ENCODE data around the gene LYPLAL1. TPM values are rescaled to one million over a fixed set of nuclear protein-coding genes. Genes with fewer than 3 reads are reported as not detected.
"Not testable (repeated sequence)": the region's sequence is repeated elsewhere in the genome, so short reads cannot be mapped to it uniquely, and the experiment has no call there.

LYPLAL1 gene
- total RNA-seq, 1 donor from 2014 or later = 50.6 TPM

DNA sequence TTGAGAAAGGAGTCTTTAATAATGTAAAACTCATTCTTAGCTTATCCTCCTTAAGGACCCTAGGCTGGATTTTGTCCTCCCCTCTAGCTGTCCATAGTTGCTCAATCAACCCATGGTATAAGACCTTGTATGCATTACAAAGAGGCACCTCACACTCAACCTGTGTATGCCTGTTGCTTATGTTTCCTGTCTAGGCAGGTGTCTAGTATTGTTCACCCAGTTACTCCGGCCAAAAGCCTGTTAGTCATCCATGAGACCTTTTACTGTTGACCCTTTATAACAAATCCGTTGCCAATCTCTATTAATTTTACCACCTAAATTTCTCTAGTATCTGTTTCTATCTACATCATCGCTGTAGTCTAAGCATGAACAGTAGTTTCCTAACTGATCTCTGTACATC is 3.7 kb downstream of the LYPLAL1 start:
- H3K27me3 ChIP-seq (ENCODE audit: control insufficient read depth in 3 of 3, insufficient read depth in 3 of 3, low read length in 3 of 3) = no peaks in the 10 kb centered on the region

GRCh38 chr1:219177940-219178339 is 4.3 kb downstream of the LYPLAL1 start:
- Histone ChIP-seq H3K9ac (ENCODE audit: low read depth in 1 of 3, low read length in 3 of 3) (no peak overlapping the region), H3K36me3 (ENCODE audit: control insufficient read depth in 3 of 3, insufficient read depth in 3 of 3, low read length in 3 of 3) (peaks cover 0 to 7% (median 0%) of the 10 kb centered on the region in 3 donors), H3K4me1 (ENCODE audit: control insufficient read depth in 3 of 3, insufficient read depth in 3 of 3, low read length in 3 of 3) (peaks cover 9 to 20% (median 14%) of the 10 kb centered on the region in 3 donors), H3K27ac (ENCODE audit: low read depth, low read length) (no peak overlapping the region), H3K4me3 (ENCODE audit: low read length in 3 of 3) (no peak overlapping the region), H3K27me3 (ENCODE audit: control insufficient read depth in 3 of 3, insufficient read depth in 3 of 3, low read length in 3 of 3) (no peaks in the 10 kb centered on the region), H3K9me3 (ENCODE audit: control insufficient read depth in 3 of 3, low read length in 3 of 3) (no peaks in the 10 kb centered on the region)

More for the DNA sequence above, 3.7 kb downstream of the LYPLAL1 start:
- Histone ChIP-seq H3K36me3 (ENCODE audit: control insufficient read depth in 3 of 3, insufficient read depth in 3 of 3, low read length in 3 of 3) (peaks cover 0 to 7% (median 0%) of the 10 kb centered on the region in 3 donors), H3K4me3 (ENCODE audit: low read length in 3 of 3) (no peak overlapping the region), H3K27ac (ENCODE audit: low read depth, low read length) (no peak overlapping the region), H3K9me3 (ENCODE audit: control insufficient read depth in 3 of 3, low read length in 3 of 3) (no peaks in the 10 kb centered on the region), H3K4me1 (ENCODE audit: control insufficient read depth in 3 of 3, insufficient read depth in 3 of 3, low read length in 3 of 3) (peaks cover 9 to 19% (median 14%) of the 10 kb centered on the region in 3 donors), H3K9ac (ENCODE audit: low read depth in 1 of 3, low read length in 3 of 3) (no peak overlapping the region)

DNA sequence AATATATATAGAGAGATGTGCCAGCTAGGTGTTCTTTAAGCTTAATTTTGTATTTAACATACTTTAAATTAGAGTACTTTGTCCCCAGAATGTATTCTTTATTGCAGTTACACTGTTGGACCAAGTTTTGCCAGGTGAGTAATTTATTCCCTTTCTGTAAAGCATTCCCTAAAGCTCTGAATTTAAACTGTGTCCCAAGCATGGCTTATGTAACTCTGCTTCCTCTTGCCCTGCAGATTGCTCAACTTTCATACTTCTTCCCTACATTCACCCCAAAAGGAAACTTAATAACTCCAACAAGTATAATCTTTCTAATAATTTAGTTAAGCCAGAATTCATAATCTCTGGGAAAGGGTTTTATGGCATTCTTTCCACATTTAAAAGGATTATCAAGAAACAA is 5.6 kb downstream of the LYPLAL1 start:
- Histone ChIP-seq H3K9ac (ENCODE audit: low read depth in 1 of 3, low read length in 3 of 3) (no peak overlapping the region), H3K4me3 (ENCODE audit: low read length in 3 of 3) (no peak overlapping the region), H3K9me3 (ENCODE audit: control insufficient read depth in 3 of 3, low read length in 3 of 3) (no peaks in the 10 kb centered on the region), H3K27ac (ENCODE audit: low read depth, low read length) (no peak overlapping the region), H3K27me3 (ENCODE audit: control insufficient read depth in 3 of 3, insufficient read depth in 3 of 3, low read length in 3 of 3) (no peaks in the 10 kb centered on the region), H3K36me3 (ENCODE audit: control insufficient read depth in 3 of 3, insufficient read depth in 3 of 3, low read length in 3 of 3) (peaks cover 0 to 7% (median 0%) of the 10 kb centered on the region in 3 donors), H3K4me1 (ENCODE audit: control insufficient read depth in 3 of 3, insufficient read depth in 3 of 3, low read length in 3 of 3) (peaks cover 9 to 20% (median 14%) of the 10 kb centered on the region in 3 donors)

DNA sequence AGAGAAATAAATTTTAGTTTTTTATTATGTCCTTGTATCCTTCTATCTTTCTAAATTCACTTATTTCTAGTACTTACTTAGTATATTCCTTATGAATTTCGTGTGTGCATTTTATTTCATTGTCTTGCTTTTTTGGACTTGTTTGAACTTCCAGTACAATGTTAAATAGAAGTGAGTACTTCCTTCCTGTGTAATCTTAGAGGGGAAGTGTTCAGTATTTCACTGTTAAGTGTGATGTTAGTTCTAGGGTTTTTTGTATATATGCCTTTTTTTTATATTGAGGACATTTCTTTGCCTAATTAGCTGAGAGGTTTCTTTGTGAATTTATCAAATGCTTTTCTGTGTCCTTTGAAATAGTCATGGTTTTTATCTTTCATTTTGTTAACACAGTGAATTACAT is 10.7 kb downstream of the LYPLAL1 start:
- Histone ChIP-seq H3K36me3 (ENCODE audit: control insufficient read depth in 3 of 3, insufficient read depth in 3 of 3, low read length in 3 of 3) (peaks cover 0 to 4% (median 0%) of the 10 kb centered on the region in 3 donors), H3K27ac (ENCODE audit: low read depth, low read length) (no peak overlapping the region), H3K9ac (ENCODE audit: low read depth in 1 of 3, low read length in 3 of 3) (no peak overlapping the region), H3K27me3 (ENCODE audit: control insufficient read depth in 3 of 3, insufficient read depth in 3 of 3, low read length in 3 of 3) (no peaks in the 10 kb centered on the region), H3K4me3 (ENCODE audit: low read length in 3 of 3) (no peak overlapping the region), H3K9me3 (ENCODE audit: control insufficient read depth in 3 of 3, low read length in 3 of 3) (no peaks in the 10 kb centered on the region), H3K4me1 (ENCODE audit: control insufficient read depth in 3 of 3, insufficient read depth in 3 of 3, low read length in 3 of 3) (peaks cover 0 to 12% (median 9%) of the 10 kb centered on the region in 3 donors)

DNA sequence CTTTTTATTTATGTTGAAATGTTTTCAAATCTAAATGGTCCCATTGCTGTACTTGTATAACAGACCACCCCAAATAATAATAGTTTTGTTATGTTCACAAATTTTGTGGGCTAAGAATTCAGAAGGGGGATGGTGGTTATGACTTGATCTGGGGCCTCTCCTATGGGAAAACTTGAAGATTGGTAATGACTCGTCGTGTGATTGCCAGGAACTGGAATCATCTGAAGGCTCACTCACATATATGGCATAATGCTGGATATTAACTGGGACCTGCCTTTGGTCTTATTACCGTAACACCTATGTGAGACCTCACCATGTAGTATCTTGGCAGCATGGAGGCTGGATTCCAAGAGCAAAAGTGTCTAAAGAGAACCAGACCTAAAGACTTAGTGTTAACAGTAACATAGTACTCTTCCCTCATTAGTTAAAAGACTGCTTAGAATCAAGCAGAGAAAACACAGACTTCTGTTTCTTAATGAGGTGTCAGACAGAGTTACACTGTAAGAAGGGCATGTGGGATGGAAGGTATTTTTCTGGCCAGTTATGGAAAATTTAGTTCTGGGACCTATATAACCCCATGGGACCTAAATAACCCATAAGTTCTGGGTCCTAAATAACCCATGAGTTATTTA is 11.9 kb downstream of the LYPLAL1 start:
- H3K4me3 ChIP-seq (ENCODE audit: low read length in 3 of 3) = no peak overlapping the region
- peaks cover 0 to 12% (median 11%) of the 10 kb centered on the region in 3 donors for H3K4me1 ChIP-seq (ENCODE audit: control insufficient read depth in 3 of 3, insufficient read depth in 3 of 3, low read length in 3 of 3)
- H3K27me3 ChIP-seq (ENCODE audit: control insufficient read depth in 3 of 3, insufficient read depth in 3 of 3, low read length in 3 of 3) = no peaks in the 10 kb centered on the region
- H3K36me3 ChIP-seq (ENCODE audit: control insufficient read depth in 3 of 3, insufficient read depth in 3 of 3, low read length in 3 of 3) = no peaks in the 10 kb centered on the region
- H3K27ac ChIP-seq (ENCODE audit: low read depth, low read length) = no peak overlapping the region
- H3K9ac ChIP-seq (ENCODE audit: low read depth in 1 of 3, low read length in 3 of 3) = no peak overlapping the region
- H3K9me3 ChIP-seq (ENCODE audit: control insufficient read depth in 3 of 3, low read length in 3 of 3) = no peaks in the 10 kb centered on the region

DNA sequence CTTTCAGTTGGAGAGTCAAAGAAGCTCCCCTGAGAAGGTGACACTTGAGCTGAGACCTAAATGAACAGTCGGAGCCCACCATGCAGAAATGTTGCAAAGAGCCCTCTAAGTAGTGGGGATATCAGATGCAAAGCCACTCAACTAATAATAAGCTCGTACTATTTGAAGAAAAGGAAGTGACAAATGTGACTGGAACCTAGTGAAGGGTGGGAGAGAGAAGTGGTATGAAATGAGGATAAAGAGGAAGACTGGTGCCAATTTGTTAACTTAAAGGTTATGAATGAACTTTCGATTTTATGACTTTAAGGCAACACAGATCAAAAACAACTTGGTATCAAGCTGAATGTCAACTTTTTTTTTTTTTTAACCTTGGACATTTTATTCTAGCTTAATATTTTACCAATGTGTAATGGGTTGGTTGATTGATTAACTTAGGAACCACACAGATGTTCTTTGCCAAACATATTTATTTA is 14.7 kb downstream of the LYPLAL1 start:
- H3K27ac ChIP-seq (ENCODE audit: low read depth, low read length) = no peak overlapping the region
- no peak overlapping the region for H3K4me3 ChIP-seq (ENCODE audit: low read length in 3 of 3)
- no peaks in the 10 kb centered on the region for H3K36me3 ChIP-seq (ENCODE audit: control insufficient read depth in 3 of 3, insufficient read depth in 3 of 3, low read length in 3 of 3)
- H3K27me3 ChIP-seq (ENCODE audit: control insufficient read depth in 3 of 3, insufficient read depth in 3 of 3, low read length in 3 of 3) = no peaks in the 10 kb centered on the region
- H3K9ac ChIP-seq (ENCODE audit: low read depth in 1 of 3, low read length in 3 of 3) = no peak overlapping the region
- H3K9me3 ChIP-seq (ENCODE audit: control insufficient read depth in 3 of 3, low read length in 3 of 3) = no peaks in the 10 kb centered on the region
- H3K4me1 ChIP-seq (ENCODE audit: control insufficient read depth in 3 of 3, insufficient read depth in 3 of 3, low read length in 3 of 3) = peaks cover 0 to 11% (median 9%) of the 10 kb centered on the region in 3 donors

DNA sequence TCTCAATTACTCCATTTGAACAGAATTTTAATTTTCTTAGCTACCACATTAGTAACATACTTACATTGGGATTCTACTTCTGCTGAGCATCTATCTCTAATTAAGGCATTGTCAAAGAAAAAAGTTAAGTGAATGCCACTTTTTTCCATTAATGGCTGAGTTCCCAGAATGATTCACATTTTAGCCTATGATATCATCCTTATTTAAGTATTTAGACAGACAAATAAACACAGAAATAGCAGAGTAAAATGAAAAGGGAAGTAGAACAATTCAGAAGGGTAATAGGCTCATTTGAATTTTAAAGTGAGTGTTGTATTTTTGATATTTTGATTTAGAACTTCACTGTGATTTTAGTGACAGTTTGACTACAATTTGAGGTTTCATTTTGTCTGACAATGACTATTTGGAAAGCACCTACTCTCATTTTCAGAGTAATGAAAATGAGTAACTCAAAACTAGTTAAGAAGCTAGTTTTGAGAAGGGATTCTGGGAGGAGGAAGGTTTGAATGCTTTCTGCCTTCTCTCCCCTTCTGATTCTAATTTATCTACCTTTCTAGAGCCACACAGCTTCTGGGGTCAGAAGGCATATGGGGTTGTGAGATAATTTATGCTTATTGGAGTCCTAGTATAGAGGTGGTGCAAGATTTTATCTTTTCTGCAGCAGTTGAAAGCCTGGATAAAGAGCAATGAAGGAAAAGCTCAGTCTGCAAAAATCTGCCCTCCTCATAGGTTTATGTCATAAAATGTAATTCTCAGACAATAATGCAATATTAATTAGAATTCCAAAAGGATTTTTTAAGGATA is 15.5 kb downstream of the LYPLAL1 start:
- no peaks in the 10 kb centered on the region for H3K27me3 ChIP-seq (ENCODE audit: control insufficient read depth in 3 of 3, insufficient read depth in 3 of 3, low read length in 3 of 3)
- H3K27ac ChIP-seq (ENCODE audit: low read depth, low read length) = no peak overlapping the region
- peaks cover 0 to 1% (median 0%) of the 10 kb centered on the region in 3 donors for H3K36me3 ChIP-seq (ENCODE audit: control insufficient read depth in 3 of 3, insufficient read depth in 3 of 3, low read length in 3 of 3)
- no peaks in the 10 kb centered on the region for H3K9me3 ChIP-seq (ENCODE audit: control insufficient read depth in 3 of 3, low read length in 3 of 3)
- H3K9ac ChIP-seq (ENCODE audit: low read depth in 1 of 3, low read length in 3 of 3) = peak overlapping the region in 1 of 3 donors; percentile 45
- peaks cover 0 to 11% (median 9%) of the 10 kb centered on the region in 3 donors for H3K4me1 ChIP-seq (ENCODE audit: control insufficient read depth in 3 of 3, insufficient read depth in 3 of 3, low read length in 3 of 3)
- no peak overlapping the region for H3K4me3 ChIP-seq (ENCODE audit: low read length in 3 of 3)

DNA sequence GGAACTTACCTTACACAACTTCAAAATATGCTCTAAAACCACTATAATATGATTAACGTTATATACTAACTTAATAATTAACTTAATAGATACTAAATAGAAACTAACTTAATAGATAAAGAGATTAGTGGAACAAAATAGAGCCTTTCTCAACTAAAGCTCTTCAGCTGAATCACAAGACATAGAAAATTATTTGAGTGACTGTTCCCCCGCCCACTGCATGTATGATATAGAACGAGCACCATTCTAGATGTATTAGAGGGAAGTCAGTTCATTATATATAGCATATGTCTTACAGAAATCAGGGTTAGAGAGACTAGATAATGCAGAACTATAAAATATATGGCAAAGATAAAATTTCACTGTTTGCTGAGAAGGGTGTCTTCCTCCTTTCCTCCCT is 16.3 kb downstream of the LYPLAL1 start:
- Histone ChIP-seq H3K4me1 (ENCODE audit: control insufficient read depth in 3 of 3, insufficient read depth in 3 of 3, low read length in 3 of 3) (peaks cover 0 to 11% (median 9%) of the 10 kb centered on the region in 3 donors), H3K27me3 (ENCODE audit: control insufficient read depth in 3 of 3, insufficient read depth in 3 of 3, low read length in 3 of 3) (no peaks in the 10 kb centered on the region), H3K4me3 (ENCODE audit: low read length in 3 of 3) (no peak overlapping the region), H3K9me3 (ENCODE audit: control insufficient read depth in 3 of 3, low read length in 3 of 3) (no peaks in the 10 kb centered on the region), H3K36me3 (ENCODE audit: control insufficient read depth in 3 of 3, insufficient read depth in 3 of 3, low read length in 3 of 3) (peaks cover 0 to 4% (median 0%) of the 10 kb centered on the region in 3 donors), H3K27ac (ENCODE audit: low read depth, low read length) (no peak overlapping the region), H3K9ac (ENCODE audit: low read depth in 1 of 3, low read length in 3 of 3) (no peak overlapping the region)

DNA sequence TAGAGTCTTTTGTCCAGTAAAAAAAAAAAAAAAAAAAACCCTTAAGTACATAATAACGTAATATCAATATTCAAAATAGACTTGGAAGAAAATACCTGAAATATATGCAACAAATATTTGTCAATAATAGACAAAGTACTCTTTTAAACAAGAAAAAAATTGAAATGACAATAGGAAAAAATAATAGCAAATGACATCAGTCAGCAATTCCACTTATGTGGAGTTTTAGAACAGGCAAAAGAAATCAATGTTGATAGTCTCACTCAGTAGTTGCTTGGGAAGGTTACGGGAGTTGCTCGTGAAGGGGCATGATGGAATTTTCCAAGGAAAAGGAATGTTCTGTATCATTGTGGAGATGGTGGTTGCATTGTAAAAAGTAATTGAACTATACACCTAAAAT is 16.9 kb downstream of the LYPLAL1 start:
- Histone ChIP-seq H3K4me1 (ENCODE audit: control insufficient read depth in 3 of 3, insufficient read depth in 3 of 3, low read length in 3 of 3) (peaks cover 0 to 11% (median 9%) of the 10 kb centered on the region in 3 donors), H3K36me3 (ENCODE audit: control insufficient read depth in 3 of 3, insufficient read depth in 3 of 3, low read length in 3 of 3) (peaks cover 0 to 4% (median 0%) of the 10 kb centered on the region in 3 donors), H3K27ac (ENCODE audit: low read depth, low read length) (no peak overlapping the region), H3K9me3 (ENCODE audit: control insufficient read depth in 3 of 3, low read length in 3 of 3) (no peaks in the 10 kb centered on the region), H3K27me3 (ENCODE audit: control insufficient read depth in 3 of 3, insufficient read depth in 3 of 3, low read length in 3 of 3) (no peaks in the 10 kb centered on the region), H3K4me3 (ENCODE audit: low read length in 3 of 3) (no peak overlapping the region), H3K9ac (ENCODE audit: low read depth in 1 of 3, low read length in 3 of 3) (no peak overlapping the region)

DNA sequence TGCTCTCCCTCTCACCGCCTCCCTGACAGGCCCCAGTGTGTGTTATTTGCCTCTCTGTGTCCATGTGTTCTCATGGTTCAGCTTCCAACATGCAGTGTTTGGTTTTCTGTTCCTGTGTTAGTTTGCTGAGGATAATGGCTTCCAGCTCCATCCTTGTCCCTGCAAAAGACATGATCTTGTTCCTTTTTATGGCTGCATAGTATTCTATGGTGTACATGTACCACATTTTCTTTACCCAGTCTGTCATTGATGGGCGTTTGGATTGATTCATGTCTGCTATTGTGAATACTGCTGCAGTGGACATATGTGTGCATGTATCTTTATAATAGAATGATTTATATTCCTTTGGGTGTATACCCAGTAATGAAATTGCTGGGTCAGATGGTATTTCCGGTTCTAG is 22.2 kb downstream of the LYPLAL1 start:
- not testable (repeated sequence) for H3K9me3 ChIP-seq (ENCODE audit: control insufficient read depth in 3 of 3, low read length in 3 of 3); H3K27me3 ChIP-seq (ENCODE audit: control insufficient read depth in 3 of 3, insufficient read depth in 3 of 3, low read length in 3 of 3); H3K4me1 ChIP-seq (ENCODE audit: control insufficient read depth in 3 of 3, insufficient read depth in 3 of 3, low read length in 3 of 3); H3K9ac ChIP-seq (ENCODE audit: low read depth in 1 of 3, low read length in 3 of 3); H3K27ac ChIP-seq (ENCODE audit: low read depth, low read length); H3K4me3 ChIP-seq (ENCODE audit: low read length in 3 of 3)
- peaks cover 4 to 15% (median 7%) of the 10 kb centered on the region in 3 donors for H3K36me3 ChIP-seq (ENCODE audit: control insufficient read depth in 3 of 3, insufficient read depth in 3 of 3, low read length in 3 of 3)

All from skeletal muscle tissue (tissue), 4 donors.